ENCODE measurements around the gene TMCC2.
A peak's percentile ranks its signal among the peaks of the same experiment; 100 is the strongest.

TMCC2 gene

DNA sequence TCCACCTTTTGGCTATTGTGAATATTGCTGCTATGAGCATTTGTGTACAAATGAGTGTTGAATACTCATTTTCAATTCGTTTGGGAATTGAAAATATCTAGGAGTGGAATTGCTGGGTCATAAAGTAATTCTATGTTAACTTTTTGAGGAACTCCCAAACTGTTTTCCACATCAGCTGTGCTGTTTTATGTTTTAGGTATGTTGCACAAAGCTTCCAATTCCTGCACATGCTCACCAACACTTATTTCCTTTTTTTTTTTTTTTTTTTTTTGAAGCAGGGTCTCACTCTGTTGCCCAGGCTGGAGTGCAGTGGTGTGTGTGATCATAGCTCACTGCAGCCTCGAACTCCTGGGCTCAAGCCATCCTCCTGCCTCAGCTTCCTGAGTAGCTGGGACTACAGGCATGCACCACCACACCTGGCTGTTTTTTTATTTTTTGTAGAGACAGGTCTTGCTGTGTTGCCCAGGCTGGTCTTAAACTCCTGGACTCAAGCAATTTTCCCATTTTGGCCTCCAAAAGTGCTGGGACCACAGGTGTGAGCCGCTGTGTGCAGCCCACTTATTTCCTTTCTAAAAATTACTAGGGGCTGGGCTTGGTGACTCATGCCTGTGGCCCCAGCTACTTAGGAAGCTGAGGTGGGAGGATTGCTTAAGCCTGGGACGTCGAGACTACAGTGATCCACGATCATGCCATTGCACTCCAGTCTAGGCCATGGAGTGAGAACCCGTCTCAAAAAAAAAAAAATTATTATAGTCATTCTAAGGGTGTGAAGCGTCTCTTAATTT is 33.4 kb downstream of the TMCC2 start:
- no peak for DNase-seq (ENCODE audit: low read depth)

DNA sequence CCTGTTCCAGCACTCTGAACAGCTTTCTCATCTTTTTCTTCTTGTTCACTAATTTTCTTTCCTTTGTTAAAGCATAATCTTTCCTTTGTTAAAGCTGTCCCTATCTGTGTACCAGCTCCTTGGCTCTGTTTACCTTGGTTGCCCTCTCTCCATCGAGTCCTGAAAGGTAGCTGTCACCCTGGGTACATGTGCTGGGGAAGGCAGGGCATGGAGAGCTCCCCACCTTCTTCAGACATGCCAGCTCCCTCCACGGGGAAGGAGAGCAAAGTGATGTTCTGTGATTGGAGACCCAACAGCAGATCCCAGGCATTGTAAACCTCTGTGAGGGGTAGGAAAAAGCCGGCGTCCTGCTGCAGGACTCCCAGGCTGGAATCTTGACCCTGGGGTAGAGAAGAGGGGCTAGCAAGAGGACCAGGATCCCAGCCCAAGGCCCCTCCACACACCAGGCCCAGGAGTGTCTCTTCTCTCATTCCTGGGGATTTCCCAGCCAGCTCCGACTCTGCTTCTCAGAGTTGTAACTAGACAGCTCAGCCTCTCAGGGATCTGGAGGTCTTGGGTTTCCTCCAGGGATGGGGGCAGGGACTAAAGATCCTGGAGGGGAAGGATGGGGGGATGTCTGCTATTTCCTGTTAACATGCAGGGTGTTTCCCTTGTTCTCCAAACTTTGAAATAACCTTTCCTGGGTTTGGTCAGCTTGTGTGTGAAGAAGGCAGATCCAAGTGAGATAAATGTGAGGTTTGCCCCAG is 34.4 kb downstream of the TMCC2 start:
- DNase-seq (ENCODE audit: low read depth), result no peak

DNA sequence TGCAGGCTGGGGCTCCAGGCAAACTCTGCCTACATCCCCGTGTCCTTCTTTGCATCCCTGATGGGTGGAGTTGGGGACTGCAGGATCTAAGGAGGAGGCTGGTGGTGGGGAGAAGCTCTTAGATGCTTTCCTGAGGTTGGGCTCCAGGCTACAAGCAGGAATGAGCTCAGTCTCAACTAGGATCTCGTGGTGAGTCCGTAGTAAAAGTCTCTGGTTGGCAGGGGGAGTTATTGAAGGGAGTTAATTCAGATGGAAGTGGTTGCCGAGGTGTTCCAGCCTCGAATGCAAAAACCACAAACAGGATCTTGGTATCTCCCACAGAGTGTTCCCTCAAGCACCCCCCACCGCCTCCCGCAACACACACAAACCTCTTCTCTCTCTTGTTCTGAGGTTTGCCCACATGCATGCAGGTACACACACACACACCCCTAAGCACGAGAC is 35.0 kb downstream of the TMCC2 start:
- no peak for DNase-seq (ENCODE audit: low read depth)

DNA sequence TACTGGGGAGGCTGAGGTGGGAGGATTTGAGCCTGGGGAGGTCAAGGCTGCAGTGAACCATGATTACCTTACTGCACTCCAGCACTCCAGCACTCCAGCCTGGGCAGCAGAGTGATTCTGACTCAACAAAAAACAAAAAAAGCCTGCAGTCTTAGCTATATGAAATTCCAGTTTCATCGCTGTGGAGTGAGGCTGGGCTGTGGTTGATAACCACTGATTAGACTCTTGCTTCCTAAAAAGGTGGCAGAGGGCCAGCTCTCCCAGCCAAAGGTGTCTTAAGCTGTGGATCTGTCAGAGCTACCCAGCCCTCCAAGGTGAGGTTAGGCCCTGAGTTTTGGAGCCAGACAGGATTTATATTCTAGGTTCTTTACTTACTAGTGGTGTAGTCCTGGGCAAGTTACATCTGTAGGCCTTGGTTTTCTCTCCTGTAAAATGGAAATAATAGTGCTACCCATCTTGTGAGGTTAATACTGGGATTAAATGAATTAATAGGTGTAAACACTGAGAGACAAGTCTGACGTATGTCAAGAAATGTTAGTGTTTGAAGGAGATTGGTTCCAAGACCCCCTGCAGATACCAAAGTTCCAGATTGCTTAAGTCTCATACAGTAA is 35.9 kb downstream of the TMCC2 start:
- DNase-seq (ENCODE audit: low read depth), result no peak

DNA sequence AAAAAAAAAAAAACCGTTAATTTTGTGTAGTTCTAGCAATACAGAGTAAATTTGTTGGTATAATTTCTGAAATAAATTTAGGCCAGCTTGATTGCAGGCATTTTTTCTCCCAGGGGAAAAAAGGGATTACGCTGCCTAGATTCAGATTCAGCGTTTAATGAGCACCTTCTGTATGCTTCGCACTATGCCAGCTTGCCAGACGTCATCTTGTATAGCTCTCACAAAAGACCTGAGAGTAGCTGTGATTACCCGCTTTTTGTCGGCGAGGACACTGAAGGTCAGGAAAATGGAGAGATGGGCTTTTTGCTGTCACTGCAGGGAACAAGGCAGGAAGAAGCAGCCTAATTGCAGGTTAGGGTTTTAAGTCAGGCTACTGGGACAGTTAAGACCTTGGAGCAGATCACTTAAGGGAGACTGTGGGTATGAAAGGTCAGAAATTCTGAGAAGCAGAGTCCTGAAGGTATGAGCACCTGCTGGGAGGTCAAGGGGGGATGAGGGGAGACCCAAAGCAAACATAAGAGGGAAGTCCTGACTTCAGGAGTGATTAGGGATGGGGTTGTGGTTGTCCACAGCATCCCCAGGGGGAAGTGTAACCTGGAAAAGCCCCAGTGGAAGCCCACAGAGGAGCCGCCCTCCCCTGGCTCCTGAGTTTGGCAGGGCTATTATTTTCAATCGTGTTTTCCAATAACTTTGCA is 39.0 kb downstream of the TMCC2 start:
- DNase-seq (ENCODE audit: low read depth), result no peak

DNA sequence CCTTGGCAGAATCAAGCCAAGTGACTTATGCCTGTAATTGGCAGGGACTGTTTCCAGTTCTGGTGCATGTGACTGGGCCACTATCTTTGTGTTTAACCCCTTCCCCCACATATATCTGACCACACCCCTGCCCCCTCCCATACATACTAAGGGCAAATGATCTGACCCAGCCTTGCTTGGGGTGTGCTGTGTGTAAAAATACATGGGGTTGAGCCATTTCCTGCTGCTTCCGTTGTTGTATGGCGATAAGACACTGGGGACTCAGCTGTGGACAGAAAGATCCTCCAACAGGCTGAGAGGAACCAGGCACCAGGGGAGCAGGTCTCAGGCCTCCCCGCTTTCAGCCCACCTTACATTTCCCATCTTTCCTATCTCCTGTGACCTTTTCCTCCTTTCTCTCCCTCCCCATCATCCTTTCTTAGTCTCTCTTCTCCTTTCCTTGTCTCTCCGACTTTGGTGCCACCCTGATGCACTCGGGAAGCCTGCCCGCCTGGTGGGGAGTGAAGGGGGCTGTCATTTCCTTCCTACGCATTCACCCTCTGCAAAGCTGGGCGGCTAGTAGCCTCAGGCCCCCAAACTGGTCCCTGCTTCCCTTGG is 39.7 kb downstream of the TMCC2 start:
- no peak for DNase-seq (ENCODE audit: low read depth)

DNA sequence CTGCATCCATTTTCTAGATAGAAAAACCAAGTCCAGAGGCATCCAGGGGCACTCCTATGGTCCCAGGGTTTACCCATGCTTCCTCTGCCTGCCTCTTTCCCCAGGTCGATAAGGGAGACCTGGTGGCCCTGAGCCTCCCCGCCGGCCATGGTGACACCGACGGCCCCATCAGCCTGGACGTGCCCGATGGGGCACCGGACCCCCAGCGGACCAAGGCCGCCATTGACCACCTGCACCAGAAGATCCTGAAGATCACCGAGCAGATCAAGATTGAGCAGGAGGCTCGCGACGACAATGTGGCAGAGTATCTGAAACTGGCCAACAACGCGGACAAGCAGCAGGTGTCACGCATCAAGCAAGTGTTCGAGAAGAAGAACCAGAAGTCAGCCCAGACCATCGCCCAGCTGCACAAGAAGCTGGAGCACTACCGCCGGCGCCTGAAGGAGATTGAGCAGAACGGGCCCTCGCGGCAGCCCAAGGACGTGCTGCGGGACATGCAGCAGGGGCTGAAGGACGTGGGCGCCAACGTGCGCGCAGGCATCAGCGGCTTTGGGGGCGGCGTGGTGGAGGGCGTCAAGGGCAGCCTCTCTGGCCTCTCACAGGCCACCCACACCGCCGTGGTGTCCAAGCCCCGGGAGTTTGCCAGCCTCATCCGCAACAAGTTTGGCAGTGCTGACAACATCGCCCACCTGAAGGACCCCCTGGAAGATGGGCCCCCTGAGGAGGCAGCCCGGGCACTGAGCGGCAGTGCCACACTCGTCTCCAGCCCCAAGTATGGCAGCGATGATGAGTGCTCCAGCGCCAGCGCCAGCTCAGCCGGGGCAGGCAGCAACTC is 41.3 kb downstream of the TMCC2 start:
- no peak for DNase-seq (ENCODE audit: low read depth)

DNA sequence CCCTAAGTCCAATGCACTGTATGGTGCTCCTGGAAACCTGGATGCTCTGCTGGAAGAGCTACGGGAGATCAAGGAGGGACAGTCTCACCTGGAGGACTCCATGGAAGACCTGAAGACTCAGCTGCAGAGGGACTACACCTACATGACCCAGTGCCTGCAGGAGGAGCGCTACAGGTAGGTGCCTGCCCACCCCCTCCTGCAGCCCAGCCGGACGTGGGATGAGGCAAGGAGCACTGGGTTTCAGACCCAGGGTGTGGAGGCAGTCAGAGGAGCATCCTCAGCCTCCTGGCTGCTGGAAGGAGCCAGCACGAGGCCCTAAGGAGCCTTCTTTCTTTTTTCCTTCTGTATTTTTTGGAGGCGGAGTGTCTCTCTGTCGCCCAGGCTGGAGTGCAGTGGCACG is 42.0 kb downstream of the TMCC2 start:
- DNase-seq (ENCODE audit: low read depth), result no peak

DNA sequence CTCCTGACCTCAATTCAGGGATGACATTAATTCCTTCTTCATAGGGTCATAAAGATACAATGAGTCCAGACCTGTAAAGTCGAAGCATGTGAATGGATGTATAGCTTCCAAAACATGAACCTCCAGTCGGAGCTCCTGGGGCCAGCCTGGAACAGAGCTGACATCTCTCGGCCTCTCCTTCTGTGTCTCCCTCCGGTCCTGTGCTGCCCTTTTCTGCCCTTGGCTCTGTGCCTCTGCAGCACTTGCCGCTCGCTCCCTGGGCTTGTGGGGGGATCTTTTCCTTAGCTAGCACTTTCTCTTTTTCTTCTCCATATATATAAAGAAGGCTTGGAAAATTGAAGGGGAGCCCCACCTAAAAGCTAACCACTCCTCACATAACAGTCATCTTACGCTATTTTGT is 42.5 kb downstream of the TMCC2 start:
- no peak for DNase-seq (ENCODE audit: low read depth)

DNA sequence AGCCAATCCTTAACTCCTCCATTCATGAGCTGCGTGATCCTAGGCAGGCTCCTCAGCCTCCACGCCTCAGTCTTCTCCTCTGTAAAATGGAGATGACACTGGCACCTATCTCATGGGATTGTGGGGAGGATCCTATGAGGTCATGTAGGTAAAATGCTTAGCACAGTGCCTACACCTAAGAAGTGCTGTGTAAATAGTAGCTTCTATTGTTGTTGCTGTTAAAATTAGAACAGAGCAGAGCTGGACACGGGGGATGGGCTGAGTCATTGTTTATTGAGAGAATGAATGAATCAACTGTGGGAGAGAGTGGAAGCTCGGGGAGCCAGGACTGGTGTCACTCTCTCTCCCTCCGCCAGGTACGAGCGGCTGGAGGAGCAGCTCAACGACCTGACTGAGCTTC is 43.0 kb downstream of the TMCC2 start:
- DNase-seq (ENCODE audit: low read depth), result no peak

DNA sequence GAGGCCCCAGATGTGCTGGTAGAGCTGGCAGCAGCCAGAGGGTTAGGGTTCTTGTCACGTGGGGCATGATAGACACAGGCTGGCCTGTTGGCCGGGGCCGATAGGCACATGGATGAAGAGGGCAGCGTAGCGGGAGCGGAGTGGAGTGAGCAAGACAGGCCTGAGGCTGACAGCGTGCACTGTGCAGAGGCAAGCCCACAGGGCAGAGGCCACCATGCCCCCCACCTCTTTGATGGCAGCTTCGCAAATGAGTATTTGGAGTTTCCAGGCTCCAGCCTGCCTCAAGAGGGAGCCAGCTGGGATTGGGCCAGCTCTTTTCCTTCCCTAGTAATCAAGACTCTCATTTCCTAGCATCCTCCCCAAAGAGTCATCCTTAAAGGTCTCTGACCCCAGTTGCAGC is 43.5 kb downstream of the TMCC2 start:
- DNase-seq (ENCODE audit: low read depth), result no peak

DNA sequence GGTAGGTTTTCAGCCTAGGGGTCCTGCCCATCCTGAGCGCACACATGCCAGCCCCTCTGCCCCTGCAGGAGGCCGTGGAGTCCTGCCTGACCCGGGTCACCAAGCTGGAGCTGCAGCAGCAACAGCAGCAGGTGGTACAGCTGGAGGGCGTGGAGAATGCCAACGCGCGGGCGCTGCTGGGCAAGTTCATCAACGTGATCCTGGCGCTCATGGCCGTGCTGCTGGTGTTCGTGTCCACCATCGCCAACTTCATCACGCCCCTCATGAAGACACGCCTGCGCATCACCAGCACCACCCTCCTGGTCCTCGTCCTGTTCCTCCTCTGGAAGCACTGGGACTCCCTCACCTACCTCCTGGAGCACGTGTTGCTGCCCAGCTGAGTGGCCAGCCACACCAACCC is 44.0 kb downstream of the TMCC2 start:
- DNase-seq (ENCODE audit: low read depth), result no peak

DNA sequence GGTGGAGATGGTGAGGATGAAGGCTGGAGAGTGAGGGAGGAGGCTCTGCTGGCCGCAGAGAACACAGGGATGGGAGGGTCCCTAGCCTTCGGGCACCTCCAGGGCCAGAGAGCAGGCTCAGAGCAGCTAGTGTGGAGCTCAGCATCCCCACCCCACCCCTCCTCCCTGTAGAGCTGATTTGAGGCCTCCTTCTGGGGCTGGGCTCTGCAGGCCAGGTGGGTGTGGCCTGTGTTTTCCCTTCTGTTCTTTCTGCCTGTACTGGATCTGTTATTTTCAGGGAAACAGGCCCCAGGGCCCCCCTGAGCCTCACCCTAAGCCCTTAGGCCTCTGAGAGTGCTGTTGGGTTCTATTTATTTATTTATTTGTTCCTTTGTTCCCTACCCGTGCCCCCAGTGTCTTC is 44.8 kb downstream of the TMCC2 start:
- DNase-seq (ENCODE audit: low read depth), result no peak

DNA sequence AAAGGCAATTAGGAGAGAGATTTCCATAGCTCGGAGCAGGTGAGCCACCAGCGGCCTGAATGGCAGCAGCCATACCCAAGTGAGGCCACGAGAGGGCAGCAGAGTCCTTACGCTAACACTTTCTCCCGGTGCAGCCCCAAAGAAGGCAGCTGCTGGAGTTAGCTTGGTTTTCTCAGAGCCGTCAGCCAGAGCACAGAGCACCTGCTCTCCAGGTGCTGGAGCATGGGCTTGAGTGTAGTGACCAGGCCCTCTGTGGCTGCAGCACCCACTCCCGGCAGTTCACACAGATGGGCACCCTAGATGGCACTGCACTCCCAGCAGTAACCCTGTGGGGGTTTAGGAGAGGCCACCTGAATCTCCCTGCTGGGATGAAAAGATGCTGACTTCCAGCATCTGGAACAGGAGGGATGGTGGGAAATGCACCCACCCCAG is 45.8 kb downstream of the TMCC2 start:
- DNase-seq (ENCODE audit: low read depth), result peak; percentile 73

DNA sequence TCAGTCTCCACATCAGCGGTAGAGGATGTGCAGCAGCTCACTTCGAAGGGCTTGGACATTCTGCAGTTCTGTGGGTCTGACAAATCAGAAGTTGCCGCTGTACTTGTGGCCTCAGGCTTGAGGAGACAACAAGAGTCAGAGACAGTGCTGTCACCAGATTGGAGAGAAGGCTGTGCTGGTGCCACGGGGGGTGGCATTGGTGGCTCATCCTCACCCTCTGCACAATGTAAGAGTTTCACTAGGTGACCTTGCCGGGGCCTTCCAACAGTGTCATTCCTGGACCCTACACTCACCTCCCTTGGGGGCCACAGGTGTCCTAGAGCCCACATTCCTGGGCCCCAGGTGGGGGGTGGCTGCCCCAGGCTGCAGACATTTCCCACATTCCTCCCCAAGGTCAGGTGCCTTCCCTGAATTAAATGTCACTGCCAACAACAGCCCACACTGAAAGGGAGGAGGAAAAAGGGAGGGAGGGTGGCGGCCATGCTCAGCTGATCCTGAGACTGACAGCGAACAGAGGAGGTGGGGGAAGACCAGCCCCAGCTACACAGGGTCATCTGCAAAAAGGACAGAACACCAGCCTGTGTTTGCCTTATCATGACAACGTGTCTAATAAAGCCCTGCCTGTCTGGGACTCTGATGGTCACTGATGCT is 46.4 kb downstream of the TMCC2 start:
- no peak for DNase-seq (ENCODE audit: low read depth)

DNA sequence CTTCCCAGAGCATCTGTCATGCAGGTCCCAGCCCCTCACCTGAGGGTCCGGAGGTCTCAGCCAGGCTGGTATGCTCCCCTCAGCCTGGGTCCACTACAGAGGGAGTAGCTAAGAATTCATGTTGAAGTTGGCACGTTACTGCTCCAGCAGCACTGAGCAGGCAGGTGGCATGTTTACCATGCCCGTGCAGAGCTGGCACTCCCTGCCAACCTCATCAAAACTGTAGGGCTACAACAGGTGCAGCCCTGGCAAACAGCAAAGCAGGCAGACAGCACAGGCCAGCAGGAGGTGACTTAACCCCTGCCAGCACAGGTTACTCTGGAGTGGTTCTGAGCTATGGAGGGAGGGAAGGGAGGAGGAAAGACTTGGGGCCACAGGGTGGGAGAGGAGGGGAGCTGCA is 47.4 kb downstream of the TMCC2 start:
- DNase-seq (ENCODE audit: low read depth), result no peak

DNA sequence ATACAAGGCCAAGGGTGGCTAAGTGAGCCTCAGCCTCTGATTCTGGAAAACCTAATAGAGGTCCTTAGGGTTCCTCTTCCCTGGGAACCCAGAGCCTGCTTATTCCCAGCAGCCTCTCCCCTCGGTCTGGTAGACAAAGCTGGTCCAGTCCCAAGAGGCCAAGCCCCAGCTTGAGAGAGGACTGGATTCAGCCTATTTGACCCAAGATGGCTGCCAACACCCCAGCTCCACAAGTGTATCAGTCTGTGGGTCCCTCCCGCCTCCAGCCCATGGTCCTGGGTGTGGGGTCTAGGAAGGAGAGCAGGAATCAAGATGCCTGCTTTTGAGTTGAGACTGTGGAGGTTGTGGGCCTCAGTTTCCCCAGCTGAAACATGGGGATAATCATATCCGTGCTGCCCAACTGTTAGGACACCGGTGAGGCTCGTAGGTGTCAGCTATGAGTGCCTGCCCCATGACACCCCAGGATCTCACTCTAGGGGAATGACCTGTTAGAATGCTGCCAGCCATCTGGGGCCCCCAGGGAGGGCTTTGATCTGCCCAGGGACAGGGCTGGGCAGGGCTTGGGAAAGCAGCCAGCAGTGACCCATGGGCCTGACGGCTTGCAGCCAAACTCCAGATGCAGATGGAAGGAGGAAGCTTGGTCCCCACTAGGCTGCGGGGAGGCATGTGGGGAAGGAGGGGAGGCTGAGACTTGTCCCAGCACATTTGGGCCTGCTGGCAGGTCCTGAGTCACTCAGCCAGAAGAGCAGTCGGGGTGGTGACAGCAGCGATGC is 48.4 kb downstream of the TMCC2 start:
- DNase-seq (ENCODE audit: low read depth), result no peak

DNA sequence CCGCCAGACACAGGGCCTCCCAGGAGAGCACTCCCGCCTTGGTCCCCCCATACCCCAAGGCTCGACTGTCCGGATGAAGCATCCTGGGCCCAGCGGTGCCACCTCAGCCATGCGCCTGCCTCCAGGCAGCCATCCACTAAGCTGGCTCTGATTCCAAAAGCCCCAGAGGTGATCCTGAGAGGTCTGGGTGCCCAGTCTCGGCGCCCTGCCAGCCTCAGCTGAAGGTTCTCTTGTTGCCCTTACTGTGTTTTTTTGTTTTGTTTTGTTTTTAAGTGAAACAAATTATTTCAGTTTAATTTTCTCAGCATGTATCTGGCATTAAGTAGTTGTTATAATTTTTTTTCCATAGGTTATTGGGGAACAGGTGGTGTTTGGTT is 48.9 kb downstream of the TMCC2 start:
- DNase-seq (ENCODE audit: low read depth), result no peak

DNA sequence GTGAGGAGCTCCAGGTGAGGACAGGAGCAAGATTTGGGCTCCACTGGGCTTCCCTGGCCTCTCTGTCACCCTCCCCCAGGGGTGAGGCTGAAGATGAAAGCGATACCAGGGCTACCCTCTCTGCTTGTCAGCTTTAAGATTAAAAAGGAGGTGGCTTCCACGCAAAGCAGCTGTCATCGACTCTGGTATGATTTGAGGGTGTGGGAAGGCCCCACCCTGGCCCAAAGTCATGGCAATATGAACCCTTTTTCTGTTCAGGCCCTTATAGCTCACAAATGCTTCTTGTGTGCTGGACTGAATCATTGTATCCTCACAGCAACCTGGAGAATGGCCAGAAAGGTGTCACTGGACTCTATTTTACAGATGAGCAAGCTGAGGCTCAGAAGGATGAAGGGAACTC is 52.2 kb downstream of the TMCC2 start:
- no peak for DNase-seq (ENCODE audit: low read depth)
